Dermis lymphatic vessel endothelial cell (primary cell): ENCODE data around the gene DIO3. TPM values are rescaled to one million over a fixed set of nuclear protein-coding genes. Genes with fewer than 3 reads are reported as not detected.

Experiments
- total RNA-seq: library from RNA; depleted of rRNA; stranded (reverse); fragments of >200 nt; gene quantifications from 2 replicates; pipeline ENCODE4 v1.2.1, GENCODE V29; 2014

The DIO3 gene
- total RNA-seq = not detected in 2 replicates

GRCh38 chr14:101561145-101561896 is at the start of gene DIO3:
DIO3 (plus strand) TSS chr14:101561495.

Other genes starting within 250 kb of the DIO3 start
- gene PPP2R5C, start 200.2 kb downstream of the DIO3 start, total RNA-seq = 91.4 and 91.6 TPM in 2 replicates